ENCODE measurements around the gene ODAD3. TPM values are rescaled to one million over a fixed set of nuclear protein-coding genes. Genes with fewer than 3 reads are reported as not detected.

The ODAD3 gene
- total and polyA plus RNA-seq, 2 of the 13 experiments (the other 11 are each of a cell fraction or from before 2014, with no cell fraction given): 0.04 to 0.08 TPM

DNA sequence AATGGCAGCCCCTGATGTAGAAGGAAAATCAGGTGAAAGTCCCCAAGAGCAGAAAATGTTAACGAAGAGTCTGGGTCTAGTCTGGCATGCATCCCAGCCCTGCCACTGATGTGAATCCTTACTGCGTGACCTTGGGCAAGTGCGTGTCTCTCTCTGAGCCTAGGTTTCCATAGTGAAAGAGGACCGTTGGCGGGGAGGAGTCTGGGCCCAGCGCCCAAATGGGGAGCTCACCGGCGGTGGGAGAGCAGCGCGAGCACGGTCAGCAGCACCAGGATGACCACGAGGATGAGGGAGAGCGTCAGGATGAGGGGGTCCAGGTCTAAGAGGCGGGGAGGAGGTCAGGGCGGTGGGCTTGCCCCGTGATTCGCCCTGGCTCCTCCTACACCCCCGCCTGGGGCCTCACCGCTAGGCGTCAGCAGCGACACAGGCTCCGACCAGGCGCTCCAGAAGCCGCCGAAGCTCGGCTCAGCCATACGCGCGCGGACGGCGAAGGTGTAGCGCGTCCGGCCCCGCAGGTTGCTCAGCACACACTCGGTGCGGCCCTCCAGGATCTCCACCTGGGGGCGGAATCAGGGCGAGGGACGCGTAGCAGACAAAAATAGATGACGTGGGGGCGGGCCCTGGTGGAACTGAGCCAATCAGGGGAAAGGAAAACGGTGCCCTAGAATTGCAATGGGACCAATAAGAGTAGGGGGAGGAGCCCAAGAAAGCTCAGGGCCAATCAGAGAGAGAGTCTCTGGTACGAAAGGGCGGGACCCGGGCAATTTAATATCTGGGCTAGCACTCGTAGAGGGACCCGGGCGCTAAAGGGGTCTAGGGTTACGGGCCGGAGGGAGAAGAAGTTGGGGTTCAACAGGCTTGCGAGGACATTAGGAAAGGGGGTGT, 54.0 kb downstream of the ODAD3 start (continued):
- TF ChIP-seq, protein P1, sequence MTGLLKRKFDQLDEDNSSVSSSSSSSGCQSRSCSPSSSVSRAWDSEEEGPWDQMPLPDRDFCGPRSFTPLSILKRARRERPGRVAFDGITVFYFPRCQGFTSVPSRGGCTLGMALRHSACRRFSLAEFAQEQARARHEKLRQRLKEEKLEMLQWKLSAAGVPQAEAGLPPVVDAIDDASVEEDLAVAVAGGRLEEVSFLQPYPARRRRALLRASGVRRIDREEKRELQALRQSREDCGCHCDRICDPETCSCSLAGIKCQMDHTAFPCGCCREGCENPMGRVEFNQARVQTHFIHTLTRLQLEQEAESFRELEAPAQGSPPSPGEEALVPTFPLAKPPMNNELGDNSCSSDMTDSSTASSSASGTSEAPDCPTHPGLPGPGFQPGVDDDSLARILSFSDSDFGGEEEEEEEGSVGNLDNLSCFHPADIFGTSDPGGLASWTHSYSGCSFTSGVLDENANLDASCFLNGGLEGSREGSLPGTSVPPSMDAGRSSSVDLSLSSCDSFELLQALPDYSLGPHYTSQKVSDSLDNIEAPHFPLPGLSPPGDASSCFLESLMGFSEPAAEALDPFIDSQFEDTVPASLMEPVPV (CRISPR knock-in tag; IDR thresholded peaks at IDR 0.05): peak; percentile 81
- TF ChIP-seq HMG20A (CRISPR knock-in tag; IDR thresholded peaks at IDR 0.05; ENCODE audit: borderline replicate concordance): no peak
- TF ChIP-seq RXRA (CRISPR knock-in tag; IDR thresholded peaks at IDR 0.05): peak; percentile 69
- TF ChIP-seq KAT2B (IDR thresholded peaks at IDR 0.05; ENCODE audit: borderline replicate concordance, low read depth, low read length): no peak
- TF ChIP-seq, protein P2, sequence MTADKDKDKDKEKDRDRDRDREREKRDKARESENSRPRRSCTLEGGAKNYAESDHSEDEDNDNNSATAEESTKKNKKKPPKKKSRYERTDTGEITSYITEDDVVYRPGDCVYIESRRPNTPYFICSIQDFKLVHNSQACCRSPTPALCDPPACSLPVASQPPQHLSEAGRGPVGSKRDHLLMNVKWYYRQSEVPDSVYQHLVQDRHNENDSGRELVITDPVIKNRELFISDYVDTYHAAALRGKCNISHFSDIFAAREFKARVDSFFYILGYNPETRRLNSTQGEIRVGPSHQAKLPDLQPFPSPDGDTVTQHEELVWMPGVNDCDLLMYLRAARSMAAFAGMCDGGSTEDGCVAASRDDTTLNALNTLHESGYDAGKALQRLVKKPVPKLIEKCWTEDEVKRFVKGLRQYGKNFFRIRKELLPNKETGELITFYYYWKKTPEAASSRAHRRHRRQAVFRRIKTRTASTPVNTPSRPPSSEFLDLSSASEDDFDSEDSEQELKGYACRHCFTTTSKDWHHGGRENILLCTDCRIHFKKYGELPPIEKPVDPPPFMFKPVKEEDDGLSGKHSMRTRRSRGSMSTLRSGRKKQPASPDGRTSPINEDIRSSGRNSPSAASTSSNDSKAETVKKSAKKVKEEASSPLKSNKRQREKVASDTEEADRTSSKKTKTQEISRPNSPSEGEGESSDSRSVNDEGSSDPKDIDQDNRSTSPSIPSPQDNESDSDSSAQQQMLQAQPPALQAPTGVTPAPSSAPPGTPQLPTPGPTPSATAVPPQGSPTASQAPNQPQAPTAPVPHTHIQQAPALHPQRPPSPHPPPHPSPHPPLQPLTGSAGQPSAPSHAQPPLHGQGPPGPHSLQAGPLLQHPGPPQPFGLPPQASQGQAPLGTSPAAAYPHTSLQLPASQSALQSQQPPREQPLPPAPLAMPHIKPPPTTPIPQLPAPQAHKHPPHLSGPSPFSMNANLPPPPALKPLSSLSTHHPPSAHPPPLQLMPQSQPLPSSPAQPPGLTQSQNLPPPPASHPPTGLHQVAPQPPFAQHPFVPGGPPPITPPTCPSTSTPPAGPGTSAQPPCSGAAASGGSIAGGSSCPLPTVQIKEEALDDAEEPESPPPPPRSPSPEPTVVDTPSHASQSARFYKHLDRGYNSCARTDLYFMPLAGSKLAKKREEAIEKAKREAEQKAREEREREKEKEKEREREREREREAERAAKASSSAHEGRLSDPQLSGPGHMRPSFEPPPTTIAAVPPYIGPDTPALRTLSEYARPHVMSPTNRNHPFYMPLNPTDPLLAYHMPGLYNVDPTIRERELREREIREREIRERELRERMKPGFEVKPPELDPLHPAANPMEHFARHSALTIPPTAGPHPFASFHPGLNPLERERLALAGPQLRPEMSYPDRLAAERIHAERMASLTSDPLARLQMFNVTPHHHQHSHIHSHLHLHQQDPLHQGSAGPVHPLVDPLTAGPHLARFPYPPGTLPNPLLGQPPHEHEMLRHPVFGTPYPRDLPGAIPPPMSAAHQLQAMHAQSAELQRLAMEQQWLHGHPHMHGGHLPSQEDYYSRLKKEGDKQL (CRISPR knock-in tag; IDR thresholded peaks at IDR 0.05; ENCODE audit: low read depth): no peak
- TF ChIP-seq ZNF354B (CRISPR knock-in tag; IDR thresholded peaks at IDR 0.05): no peak
- TF ChIP-seq, protein P3, sequence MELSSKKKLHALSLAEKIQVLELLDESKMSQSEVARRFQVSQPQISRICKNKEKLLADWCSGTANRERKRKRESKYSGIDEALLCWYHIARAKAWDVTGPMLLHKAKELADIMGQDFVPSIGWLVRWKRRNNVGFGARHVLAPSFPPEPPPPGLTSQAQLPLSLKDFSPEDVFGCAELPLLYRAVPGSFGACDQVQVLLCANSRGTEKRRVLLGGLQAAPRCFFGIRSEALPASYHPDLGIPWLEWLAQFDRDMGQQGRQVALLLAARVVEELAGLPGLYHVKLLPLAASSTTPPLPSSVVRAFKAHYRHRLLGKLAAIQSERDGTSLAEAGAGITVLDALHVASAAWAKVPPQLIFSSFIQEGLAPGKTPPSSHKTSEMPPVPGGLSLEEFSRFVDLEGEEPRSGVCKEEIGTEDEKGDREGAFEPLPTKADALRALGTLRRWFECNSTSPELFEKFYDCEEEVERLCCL (CRISPR knock-in tag; IDR thresholded peaks at IDR 0.05; ENCODE audit: borderline replicate concordance): no peak
- no peak; the same call in 1 of the 2 replicates for TF ChIP-seq NCOR1 (IDR thresholded peaks at IDR 0.05; ENCODE audit: borderline replicate concordance, low read length)
- no peak for TF ChIP-seq NFRKB (IDR thresholded peaks at IDR 0.05)
- TF ChIP-seq ZNF343 (CRISPR knock-in tag; IDR thresholded peaks at IDR 0.05): no peak
- TF ChIP-seq ZNF549 (CRISPR knock-in tag; IDR thresholded peaks at IDR 0.05): no peak
- TF ChIP-seq ATRX (CRISPR knock-in tag; IDR thresholded peaks at IDR 0.05; ENCODE audit: borderline replicate concordance): no peak
- peak; percentile 20; the same call in 1 of the 2 replicates for TF ChIP-seq MIER2 (CRISPR knock-in tag; IDR thresholded peaks at IDR 0.05)
- TF ChIP-seq ZNF746 (CRISPR knock-in tag; IDR thresholded peaks at IDR 0.05): no peak
- TF ChIP-seq ZNF264 (CRISPR knock-in tag; IDR thresholded peaks at IDR 0.05): peak; percentile 48; the same call in 1 of the 2 replicates
- TF ChIP-seq HOXA9 (CRISPR knock-in tag; IDR thresholded peaks at IDR 0.05; ENCODE audit: borderline replicate concordance): no peak
- no peak for TF ChIP-seq HDAC6 (IDR thresholded peaks at IDR 0.05; ENCODE audit: low read depth, low read length)
- no peak for TF ChIP-seq XBP1 (CRISPR knock-in tag; IDR thresholded peaks at IDR 0.05)
- no peak for TF ChIP-seq TRIM24 (CRISPR knock-in tag; IDR thresholded peaks at IDR 0.05)
- TF ChIP-seq ZNF672 (CRISPR knock-in tag; IDR thresholded peaks at IDR 0.05): no peak
- TF ChIP-seq ZNF761 (CRISPR knock-in tag; conservative IDR thresholded peaks at IDR 0.05): no peak; the same call in 1 of the 2 replicates
- 0 out of 2 replicates have a peak, but pooled peaks have one; percentile 82 for TF ChIP-seq FLYWCH1 (CRISPR knock-in tag; IDR thresholded peaks at IDR 0.05)
